ENCODE data around the gene USP21. TPM values are rescaled to one million over a fixed set of nuclear protein-coding genes. Genes with fewer than 3 reads are reported as not detected.

Gene USP21
- total RNA-seq, 1 donor from 2014 or later = 13.1 TPM

- DNase-seq (ENCODE audit: extremely low read depth, low read depth, low spot score) = no peak
Observed at GRCh38 chr1:161133220-161133740, 26.0 kb upstream of the USP21 start.

- DNase-seq (ENCODE audit: extremely low read depth, low read depth, low spot score) = no peak
Observed at GRCh38 chr1:161137881-161138280, 21.4 kb upstream of the USP21 start.

GRCh38 chr1:161138431-161138830 is 20.9 kb upstream of the USP21 start:
- no peak for DNase-seq (ENCODE audit: extremely low read depth, low read depth, low spot score)

DNA sequence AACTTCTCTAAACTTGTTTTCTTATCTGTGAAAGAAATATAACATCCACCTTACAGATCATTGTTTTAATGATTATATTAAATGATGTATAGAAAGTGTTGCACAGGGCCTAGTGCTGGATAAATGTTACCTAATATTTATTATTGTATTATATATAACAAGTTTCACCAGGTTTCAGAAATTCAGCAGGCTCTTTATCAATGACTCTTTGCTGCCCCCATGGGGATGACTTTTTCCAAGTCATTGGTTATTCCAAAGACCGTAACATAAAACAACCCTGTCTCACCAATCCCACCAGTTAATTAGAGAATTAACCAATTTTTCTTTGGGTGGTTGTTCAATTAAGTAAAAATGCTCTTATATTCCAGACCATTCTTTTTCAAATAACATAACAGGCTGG is 19.5 kb upstream of the USP21 start:
- DNase-seq (ENCODE audit: extremely low read depth, low read depth, low spot score) = no peak

- no peak for DNase-seq (ENCODE audit: extremely low read depth, low read depth, low spot score)
Observed at GRCh38 chr1:161140755-161141400, 18.4 kb upstream of the USP21 start.

GRCh38 chr1:161145832-161146231 is 13.5 kb upstream of the USP21 start:
- no peak for DNase-seq (ENCODE audit: extremely low read depth, low read depth, low spot score)

DNA sequence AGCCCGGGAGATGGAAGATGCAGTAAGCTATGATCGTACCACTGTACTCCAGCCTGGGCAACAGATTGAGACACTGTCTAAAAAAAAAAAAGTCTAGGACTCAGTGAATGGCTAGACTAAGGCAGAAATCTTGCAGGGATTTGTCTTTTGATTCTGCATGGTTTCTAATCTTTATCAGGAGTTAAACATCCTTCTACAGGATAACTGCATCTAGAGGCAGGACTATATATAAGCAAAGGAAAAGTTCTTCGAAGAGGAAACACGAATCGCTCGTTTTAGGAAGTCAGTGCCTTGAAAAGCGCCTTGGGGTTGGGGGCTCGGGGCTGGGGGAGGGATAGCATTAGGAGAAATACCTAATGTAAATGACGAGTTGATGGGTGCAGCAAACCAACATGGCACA is 6.1 kb upstream of the USP21 start:
- DNase-seq (ENCODE audit: extremely low read depth, low read depth, low spot score) = no peak

- DNase-seq (ENCODE audit: extremely low read depth, low read depth, low spot score) = peak; percentile 80
Observed at GRCh38 chr1:161153682-161154337, 5.5 kb upstream of the USP21 start, which contains the start of gene UFC1. TSS of gene UFC1 (plus strand) at chr1:161153978. CDS start at chr1:161153998, 20 bp downstream.

DNA sequence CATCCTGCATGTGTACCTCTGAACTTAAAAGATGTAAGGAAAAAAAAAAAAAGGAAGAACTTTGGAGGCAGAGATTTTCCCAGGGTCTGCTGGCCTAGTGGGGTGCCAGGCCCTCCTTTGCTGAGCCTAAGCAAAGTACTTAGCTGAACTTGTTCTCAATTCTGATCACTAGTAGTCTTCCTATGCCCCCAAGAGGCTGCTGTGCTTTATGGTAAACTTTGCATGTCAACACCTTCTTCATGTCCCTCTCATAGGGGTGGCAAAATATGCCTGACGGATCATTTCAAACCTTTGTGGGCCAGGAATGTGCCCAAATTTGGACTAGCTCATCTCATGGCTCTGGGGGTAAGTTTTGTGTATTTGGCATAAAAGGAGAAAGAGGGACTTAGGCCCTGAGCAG is 1.4 kb upstream of the USP21 start:
- no peak for DNase-seq (ENCODE audit: extremely low read depth, low read depth, low spot score)

DNA sequence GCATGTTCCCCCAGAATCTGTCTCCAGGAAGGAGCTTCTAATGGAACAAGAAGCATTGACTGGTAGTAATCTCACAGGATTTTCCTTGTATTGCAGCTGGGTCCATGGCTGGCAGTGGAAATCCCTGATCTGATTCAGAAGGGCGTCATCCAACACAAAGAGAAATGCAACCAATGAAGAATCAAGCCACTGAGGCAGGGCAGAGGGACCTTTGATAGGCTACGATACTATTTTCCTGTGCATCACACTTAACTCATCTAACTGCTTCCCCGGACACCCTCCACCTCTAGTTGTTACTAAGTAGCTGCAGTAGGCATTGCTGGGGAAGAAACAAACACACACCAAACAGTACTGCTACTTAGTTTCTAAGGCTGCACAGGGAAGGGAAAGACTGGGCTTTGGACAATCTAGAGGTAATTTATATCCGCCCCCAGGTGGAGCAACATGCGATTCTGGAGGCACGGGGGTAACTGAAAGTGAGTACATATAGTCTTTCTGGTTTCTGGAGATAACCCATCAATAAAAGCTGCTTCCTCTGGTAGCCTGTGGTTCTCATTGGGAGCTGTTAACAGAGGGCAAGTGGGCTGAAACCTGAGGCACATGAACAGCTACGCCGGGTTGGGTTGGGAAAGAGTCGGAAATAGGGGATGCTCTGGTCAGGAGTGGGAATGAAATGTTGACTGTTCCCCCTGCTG is 837 bp upstream of the USP21 start:
- no peak for DNase-seq (ENCODE audit: extremely low read depth, low read depth, low spot score)

GRCh38 chr1:161159913-161160243 is 578 bp downstream of the USP21 start:
- no peak for DNase-seq (ENCODE audit: extremely low read depth, low read depth, low spot score)

- no peak for DNase-seq (ENCODE audit: extremely low read depth, low read depth, low spot score)
Observed at GRCh38 chr1:161160671-161161145, 1.4 kb downstream of the USP21 start.

DNA sequence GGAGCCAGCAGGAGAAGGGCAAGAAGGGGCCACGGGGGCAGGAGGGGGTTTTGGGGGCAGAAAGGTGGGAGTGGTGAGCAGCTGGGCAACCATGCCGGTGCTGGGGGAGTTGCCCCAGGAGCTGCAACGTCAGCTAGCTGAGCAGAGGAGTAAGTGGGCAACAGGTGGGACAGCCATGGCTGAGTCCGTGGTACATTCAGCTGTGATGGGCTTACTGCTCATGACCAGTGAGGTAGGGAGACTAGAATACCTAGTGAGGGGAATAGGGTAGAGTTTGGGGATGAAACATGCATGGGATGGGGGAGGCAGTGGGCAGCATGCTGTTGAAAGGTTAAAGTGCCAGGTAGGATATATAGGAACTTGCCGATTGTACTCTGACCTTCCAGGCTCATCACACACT is 2.4 kb downstream of the USP21 start:
- DNase-seq (ENCODE audit: extremely low read depth, low read depth, low spot score) = no peak

DNA sequence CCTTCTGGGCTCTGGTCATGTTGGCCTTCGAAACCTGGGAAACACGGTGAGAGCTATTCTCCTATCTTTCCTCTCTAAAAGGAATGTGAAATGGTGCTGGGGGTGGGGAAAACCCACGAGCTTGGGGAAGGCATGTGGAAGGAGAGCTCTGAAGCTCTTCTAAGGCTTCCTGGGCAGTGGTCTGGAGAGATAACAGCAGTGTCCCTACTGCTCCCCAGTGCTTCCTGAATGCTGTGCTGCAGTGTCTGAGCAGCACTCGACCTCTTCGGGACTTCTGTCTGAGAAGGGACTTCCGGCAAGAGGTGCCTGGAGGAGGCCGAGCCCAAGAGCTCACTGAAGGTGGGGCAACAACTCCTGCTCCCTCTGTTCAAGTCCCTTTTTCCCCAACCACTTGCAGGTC is 2.8 kb downstream of the USP21 start:
- no peak for DNase-seq (ENCODE audit: extremely low read depth, low read depth, low spot score)

GRCh38 chr1:161162806-161163205 is 3.5 kb downstream of the USP21 start:
- no peak for DNase-seq (ENCODE audit: extremely low read depth, low read depth, low spot score)

- DNase-seq (ENCODE audit: extremely low read depth, low read depth, low spot score) = no peak
Observed at GRCh38 chr1:161163793-161164192, 4.5 kb downstream of the USP21 start.

GRCh38 chr1:161164901-161165610 is 5.8 kb downstream of the USP21 start:
- DNase-seq (ENCODE audit: extremely low read depth, low read depth, low spot score) = no peak

- DNase-seq (ENCODE audit: extremely low read depth, low read depth, low spot score) = peak; percentile 91
Observed at GRCh38 chr1:161165742-161166668, 6.7 kb downstream of the USP21 start, which contains the start of gene PPOX. TSS of gene PPOX (plus strand) at chr1:161166426. CDS start at chr1:161166848, 422 bp downstream.

GRCh38 chr1:161166669-161167548 is 7.6 kb downstream of the USP21 start:
- DNase-seq (ENCODE audit: extremely low read depth, low read depth, low spot score) = no peak

Data from glomerular endothelial cell (primary cell).